ENCODE measurements around the gene SPATA9.
"Not testable (repeated sequence)": the region's sequence is repeated elsewhere in the genome, so short reads cannot be mapped to it uniquely, and the experiment has no call there.

Gene SPATA9

DNA sequence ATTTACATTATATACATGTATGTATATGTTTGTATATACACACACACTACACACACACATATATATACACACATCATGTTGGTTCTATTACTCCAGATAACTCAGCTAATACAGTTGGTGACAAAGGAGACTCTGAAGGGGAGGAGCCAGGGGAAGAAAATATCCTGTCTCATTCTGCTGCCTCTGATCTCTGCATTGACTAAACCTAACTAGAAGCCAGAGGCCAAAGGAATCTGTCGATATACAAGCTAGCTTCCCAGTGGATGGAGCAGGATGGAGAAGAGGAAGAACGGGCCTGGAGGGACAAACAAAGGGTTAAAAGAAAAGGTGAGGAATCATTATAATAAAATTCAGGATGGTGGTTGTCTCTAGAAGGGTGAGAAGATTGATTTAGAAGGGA is 34.6 kb upstream of the SPATA9 start:
- DNase-seq (ENCODE audit: low read depth in 2 of 2): no peak

- DNase-seq (ENCODE audit: low read depth in 2 of 2): peak; percentile 67 to 77
Observed at GRCh38 chr5:95715799-95716461, 33.1 kb upstream of the SPATA9 start.

DNA sequence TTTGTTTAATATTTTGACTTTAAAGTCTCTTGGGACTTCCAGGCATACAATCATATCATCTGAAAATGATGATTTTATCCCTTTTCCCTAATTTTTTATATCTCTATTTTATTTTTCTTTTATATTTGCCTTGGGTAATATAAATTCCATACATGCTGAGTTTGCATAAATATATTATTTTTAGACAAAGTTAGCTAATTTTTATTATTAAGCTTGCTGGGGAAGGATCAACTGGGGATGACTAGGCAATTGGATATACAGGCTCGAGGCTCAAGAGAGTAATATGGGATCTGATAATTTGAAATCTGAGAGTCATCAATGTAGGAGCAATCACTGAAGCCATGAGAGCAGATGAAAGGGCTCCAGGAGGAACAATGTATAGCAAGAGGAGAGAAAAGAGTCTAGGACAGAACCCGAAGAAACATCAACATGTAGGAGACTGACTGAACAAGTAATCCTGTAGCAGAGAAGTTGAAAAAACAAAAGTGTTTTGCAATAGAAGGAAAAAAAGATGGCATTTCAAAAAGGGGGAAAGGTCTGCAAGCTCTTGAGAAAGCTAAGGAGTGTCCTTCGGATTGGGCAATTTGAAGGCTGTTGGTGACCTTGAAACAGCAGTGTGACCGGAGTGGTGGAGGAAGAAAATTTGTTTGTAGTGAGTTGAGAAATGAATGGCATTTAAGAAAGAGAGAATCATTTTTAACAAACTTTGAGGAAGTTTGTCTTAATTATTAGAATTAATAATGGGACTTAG is 31.3 kb upstream of the SPATA9 start:
- DNase-seq (ENCODE audit: low read depth in 2 of 2): no peak

GRCh38 chr5:95713246-95713645 is 30.5 kb upstream of the SPATA9 start:
- DNase-seq (ENCODE audit: low read depth in 2 of 2): not testable (repeated sequence)

DNA sequence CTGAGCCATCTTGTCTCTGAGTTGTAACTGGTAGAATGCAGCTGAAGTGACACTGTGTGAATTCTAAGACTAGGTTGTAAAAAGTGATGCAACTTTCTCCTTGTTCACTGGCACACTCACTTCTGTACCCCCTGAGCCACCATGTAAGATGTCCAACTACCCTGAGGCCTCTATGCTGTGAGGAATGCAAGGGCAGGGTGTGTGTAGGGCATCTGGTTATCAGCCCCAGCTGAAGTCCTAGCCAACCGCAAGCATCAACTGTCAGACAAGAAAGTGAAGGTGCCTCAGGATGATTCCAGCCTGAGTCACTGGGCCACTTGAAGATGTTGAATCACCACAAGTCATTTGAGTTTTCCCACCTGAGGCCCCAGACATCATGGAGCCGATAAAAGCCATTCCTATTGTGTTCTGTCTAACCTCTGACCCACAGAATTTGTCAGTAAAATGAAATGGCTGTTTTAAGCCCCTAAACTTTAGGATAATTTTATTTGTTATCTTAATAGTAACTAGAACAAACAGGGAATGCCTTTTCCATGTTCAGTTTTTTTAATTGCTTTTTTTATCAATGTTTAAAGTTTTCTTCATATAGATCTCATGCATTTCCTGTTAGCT is 29.7 kb upstream of the SPATA9 start:
- DNase-seq (ENCODE audit: low read depth in 2 of 2): no peak

DNA sequence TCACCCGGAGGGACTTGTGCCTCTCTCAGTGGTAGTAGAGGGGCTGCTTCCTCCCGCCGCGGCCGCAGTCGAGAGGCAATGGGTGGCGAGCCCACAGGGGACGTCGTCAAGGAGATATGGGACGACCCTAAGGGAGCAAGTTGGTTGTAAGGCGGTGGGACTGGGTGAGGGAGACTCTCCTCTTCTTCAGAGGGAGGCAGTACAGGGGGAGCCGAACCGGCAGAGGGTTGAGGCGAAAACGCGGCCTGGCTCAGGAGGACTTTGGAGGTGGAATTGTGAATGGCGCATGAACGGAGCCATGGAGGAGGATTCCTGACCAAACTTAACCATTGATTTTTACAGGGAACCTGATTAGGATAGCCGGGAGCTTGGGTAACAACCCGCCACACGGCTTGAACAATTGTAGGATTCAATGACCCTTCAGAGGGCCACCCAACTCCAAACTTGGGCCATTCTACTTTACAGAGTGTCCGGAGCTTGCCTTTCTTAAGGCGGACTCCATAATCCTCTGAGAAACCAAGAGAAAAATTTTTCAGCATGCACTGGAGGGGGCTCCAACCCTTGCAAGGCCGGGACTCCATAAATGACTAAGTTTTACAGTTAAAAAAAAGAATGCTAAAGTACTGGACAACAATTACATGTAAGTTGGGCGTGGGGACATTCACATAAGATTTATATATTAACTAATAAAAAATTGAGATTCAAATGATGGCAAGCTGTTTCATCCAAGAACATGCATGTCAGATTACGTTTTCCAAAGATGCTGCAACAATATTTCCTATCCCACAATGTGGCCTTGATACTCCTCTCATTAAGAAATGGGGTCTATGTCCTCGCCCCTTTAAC is 28.9 kb upstream of the SPATA9 start:
- DNase-seq (ENCODE audit: low read depth in 2 of 2): no peak

GRCh38 chr5:95710651-95711500 is 28.1 kb upstream of the SPATA9 start:
- DNase-seq (ENCODE audit: low read depth in 2 of 2): not testable (repeated sequence)

DNA sequence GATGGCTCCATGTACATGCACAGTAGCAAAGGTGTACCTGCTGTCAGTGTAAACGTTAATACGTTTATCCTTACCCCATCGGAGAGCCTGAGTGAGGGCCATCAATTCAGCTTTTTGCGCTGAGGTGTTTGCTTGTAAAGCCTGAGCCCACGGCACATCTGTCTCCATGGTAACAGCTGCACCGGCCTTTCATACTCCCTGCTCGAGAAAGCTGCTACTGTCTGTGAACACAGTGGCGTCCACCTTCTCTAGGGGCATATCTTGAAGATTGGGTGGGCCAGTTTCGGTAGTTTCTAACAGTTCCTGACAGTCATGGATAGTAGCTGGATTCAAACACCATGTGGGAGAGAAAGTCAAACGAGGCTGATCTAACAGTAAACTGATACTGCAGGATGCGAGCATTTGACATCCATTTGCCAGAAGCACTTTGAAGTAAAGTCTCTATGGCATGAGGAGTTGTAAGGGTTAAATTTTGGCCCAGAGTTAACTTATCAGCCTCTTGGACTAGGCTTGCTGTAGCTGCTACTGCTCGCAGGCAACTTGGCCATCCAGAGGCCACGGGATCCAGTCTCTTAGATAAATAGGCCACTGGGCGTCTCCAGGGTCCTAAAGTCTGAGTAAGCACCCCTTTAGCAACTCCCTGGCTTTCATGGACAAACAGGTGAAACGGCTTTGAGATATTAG is 27.3 kb upstream of the SPATA9 start:
- DNase-seq (ENCODE audit: low read depth in 2 of 2): no peak

DNA sequence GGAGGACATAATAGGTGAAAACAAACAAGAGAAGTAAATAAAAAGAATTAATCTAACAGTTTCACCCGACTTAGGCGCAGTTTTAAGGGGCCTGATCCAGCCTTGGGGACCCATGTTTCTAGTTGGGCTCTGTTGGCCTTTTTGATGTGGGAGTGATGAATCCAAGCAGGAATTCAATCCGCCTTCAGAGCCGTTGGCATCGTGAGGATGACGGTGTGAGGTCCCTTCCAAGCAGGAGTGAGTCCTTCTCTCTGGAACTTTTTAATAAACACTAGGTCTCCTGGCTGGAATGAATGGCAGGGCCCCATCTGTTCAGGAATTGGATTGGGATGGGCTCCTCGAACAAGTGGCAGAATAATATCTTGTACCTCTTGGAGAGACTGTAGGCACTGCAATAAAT is 26.1 kb upstream of the SPATA9 start:
- no peak for DNase-seq (ENCODE audit: low read depth in 2 of 2)

- DNase-seq (ENCODE audit: low read depth in 2 of 2): not testable (repeated sequence)
Observed at GRCh38 chr5:95707534-95708188, 24.9 kb upstream of the SPATA9 start.

DNA sequence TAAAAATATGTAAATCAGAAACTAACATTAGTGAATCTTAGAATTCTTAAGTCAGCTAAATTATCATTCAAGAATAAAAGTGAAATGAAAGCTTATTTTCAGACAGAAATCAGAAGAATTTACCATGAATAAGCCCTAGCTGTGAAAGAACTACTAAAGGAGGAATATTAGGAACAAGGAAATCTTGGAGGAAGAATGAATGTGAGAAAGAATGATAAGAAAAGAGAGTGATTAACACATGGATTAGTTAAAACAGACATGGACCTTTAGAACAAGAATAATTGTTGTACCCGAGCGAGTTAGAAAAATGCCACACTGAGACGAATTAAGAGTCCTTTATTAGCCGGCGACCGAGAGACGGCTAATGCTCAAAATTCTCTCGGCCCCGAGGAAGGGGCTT is 24.3 kb upstream of the SPATA9 start:
- no peak for DNase-seq (ENCODE audit: low read depth in 2 of 2)

GRCh38 chr5:95706196-95706595 is 23.4 kb upstream of the SPATA9 start:
- DNase-seq (ENCODE audit: low read depth in 2 of 2): not testable (repeated sequence)

- no peak for DNase-seq (ENCODE audit: low read depth in 2 of 2)
Observed at GRCh38 chr5:95704150-95704549, 21.4 kb upstream of the SPATA9 start.

GRCh38 chr5:95701074-95701473 is 18.3 kb upstream of the SPATA9 start:
- no peak for DNase-seq (ENCODE audit: low read depth in 2 of 2)

DNA sequence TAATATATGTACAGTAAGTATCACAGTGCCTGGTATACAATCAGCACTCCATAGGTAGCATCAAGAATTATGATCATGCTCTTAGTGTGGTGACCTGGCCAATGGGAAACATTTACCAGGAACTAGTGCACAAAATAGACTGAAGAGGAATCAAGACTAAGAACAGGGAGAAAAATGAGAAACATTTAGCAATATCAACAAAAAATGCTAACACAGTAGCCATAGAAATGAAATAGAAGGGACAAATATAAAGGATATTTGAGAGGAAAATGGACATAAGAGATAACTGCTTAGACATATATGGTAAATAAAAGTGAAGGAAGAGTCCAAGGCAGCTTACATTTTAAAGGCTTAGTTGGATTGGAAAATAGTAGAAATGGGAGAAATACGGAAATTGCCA is 16.5 kb upstream of the SPATA9 start:
- no peak for DNase-seq (ENCODE audit: low read depth in 2 of 2)

GRCh38 chr5:95697781-95698681 is 15.2 kb upstream of the SPATA9 start:
- no peak for DNase-seq (ENCODE audit: low read depth in 2 of 2)

- DNase-seq (ENCODE audit: low read depth in 2 of 2): no peak
Observed at GRCh38 chr5:95690333-95690732, 7.5 kb upstream of the SPATA9 start.

- DNase-seq (ENCODE audit: low read depth in 2 of 2): no peak
Observed at GRCh38 chr5:95689680-95690079, 6.9 kb upstream of the SPATA9 start.

DNA sequence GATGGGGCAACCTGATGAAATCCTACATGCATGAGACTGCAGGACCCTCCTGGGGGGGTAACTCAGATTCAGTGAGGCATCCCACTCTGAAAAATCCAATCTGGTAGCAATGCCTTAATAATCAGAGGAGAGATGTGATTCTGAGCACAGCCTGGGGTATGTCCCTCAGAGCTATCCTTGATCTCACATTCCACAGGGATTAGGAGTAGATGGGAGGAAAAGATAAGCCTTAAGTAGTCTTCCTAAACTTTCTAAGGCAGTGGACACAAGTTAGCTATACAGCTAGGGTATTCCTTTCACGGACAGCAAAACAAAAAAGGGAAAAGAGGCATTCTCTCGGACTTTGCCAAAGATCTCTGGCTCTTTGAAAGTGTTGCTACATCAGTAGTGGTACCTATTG is 3.9 kb upstream of the SPATA9 start:
- DNase-seq (ENCODE audit: low read depth in 2 of 2): no peak

All from fibroblast of skin of left quadriceps (primary cell).